WTC11 (cell line): ENCODE results near the gene DIP2A. TPM values are rescaled to one million over a fixed set of nuclear protein-coding genes. Genes with fewer than 3 reads are reported as not detected.

Experiments used
- ATAC-seq: fragments of 200-7000 bp; cut with Tn5 transposase; 2 replicates; pipeline ENCODE4 v1.10.0; 2021; ENCODE audit warnings: mild to moderate bottlenecking, moderate library complexity
- CTCF ChIA-PET: fragments of 300-600 bp; sonication (Branson Sonifier 250); formaldehyde crosslinking; loops from one replicate; lab custom pipeline; 2021; ENCODE audit warnings: antibody characterized with exemption; lab: Charles Lee
- POLR2A ChIA-PET: fragments of 350-600 bp; sonication (Branson Sonifier 250); formaldehyde crosslinking; loops from one replicate; lab custom pipeline; 2021; ENCODE audit warnings: antibody characterized with exemption; lab: Charles Lee
- DNase-seq: peaks from one replicate; pipeline ENCODE4 v3.0.0; 2021; ENCODE audit warnings: low spot score
- H3K27ac Mint-ChIP-seq: 2 replicates; pipeline ENCODE4 v1.8.0; 2021; ENCODE audit warnings: mixed read lengths
- H3K27me3 Mint-ChIP-seq: 2 replicates; pipeline ENCODE4 v1.8.0; 2021; ENCODE audit warnings: low read depth, mild to moderate bottlenecking, moderate library complexity, mixed read lengths
- H3K36me3 Mint-ChIP-seq: 2 replicates; pipeline ENCODE4 v1.8.0; 2021; ENCODE audit warnings: mixed read lengths
- H3K4me1 Mint-ChIP-seq: 2 replicates; pipeline ENCODE4 v1.8.0; 2022; ENCODE audit warnings: mixed read lengths
- H3K4me3 Mint-ChIP-seq: 2 replicates; pipeline ENCODE4 v1.8.0; 2021; ENCODE audit warnings: mild to moderate bottlenecking, moderate library complexity, mixed read lengths
- H3K9me3 Mint-ChIP-seq: 2 replicates; pipeline ENCODE4 v1.8.0; 2021; ENCODE audit warnings: mixed read lengths
- AR ChIP-seq: fragments of 250-450 bp; sonication (Bioruptor Pico); IDR thresholded peaks from 2 replicates; pipeline ENCODE4 v1.9.0; 2021; ENCODE audit warnings: mild to moderate bottlenecking
- ATF3 ChIP-seq: sonication (generic); formaldehyde crosslinking; conservative IDR thresholded peaks from 2 replicates; pipeline ENCODE4 v1.8.1; 2022; ENCODE audit warnings: mild to moderate bottlenecking, missing genetic modification reagents
- CDX4 ChIP-seq: fragments of 250-450 bp; sonication (Bioruptor Pico); IDR thresholded peaks from 2 replicates; pipeline ENCODE4 v1.9.0; 2021; ENCODE audit warnings: moderate library complexity, mild to moderate bottlenecking, inconsistent platforms, borderline replicate concordance
- GABPB1 ChIP-seq: sonication (generic); formaldehyde crosslinking; IDR thresholded peaks from 2 replicates; pipeline ENCODE4 v1.8.1; 2023; ENCODE audit warnings: mild to moderate bottlenecking, missing genetic modification reagents
- IRF1 ChIP-seq: sonication (generic); formaldehyde crosslinking; IDR thresholded peaks from 2 replicates; pipeline ENCODE4 v1.8.0; 2023; ENCODE audit warnings: missing genetic modification reagents
- MAX ChIP-seq: sonication (generic); formaldehyde crosslinking; IDR thresholded peaks from 2 replicates; pipeline ENCODE4 v1.8.0; 2022; ENCODE audit warnings: mild to moderate bottlenecking, missing genetic modification reagents
- NFYB ChIP-seq: sonication (generic); formaldehyde crosslinking; conservative IDR thresholded peaks from 2 replicates; pipeline ENCODE4 v1.8.0; 2022; ENCODE audit warnings: low read depth, missing genetic modification reagents
- NR3C1 ChIP-seq: sonication (generic); formaldehyde crosslinking; conservative IDR thresholded peaks from 2 replicates; pipeline ENCODE4 v1.8.1; 2023; ENCODE audit warnings: low read depth, mild to moderate bottlenecking, missing genetic modification reagents
- PREB ChIP-seq: sonication (generic); formaldehyde crosslinking; IDR thresholded peaks from 2 replicates; pipeline ENCODE4 v1.8.1; 2022; ENCODE audit warnings: mild to moderate bottlenecking, missing genetic modification reagents, moderate library complexity, borderline replicate concordance
- TEAD1 ChIP-seq: sonication (generic); formaldehyde crosslinking; IDR thresholded peaks from 2 replicates; pipeline ENCODE4 v1.8.0; 2022; ENCODE audit warnings: mild to moderate bottlenecking, missing genetic modification reagents
- USF1 ChIP-seq: sonication (generic); formaldehyde crosslinking; IDR thresholded peaks from 2 replicates; pipeline ENCODE4 v1.8.0; 2022; ENCODE audit warnings: mild to moderate bottlenecking, missing genetic modification reagents
- ZBTB43 ChIP-seq: sonication (generic); formaldehyde crosslinking; IDR thresholded peaks from 2 replicates; pipeline ENCODE4 v1.8.1; 2023; ENCODE audit warnings: mild to moderate bottlenecking, missing genetic modification reagents
- ZMAT4 ChIP-seq: fragments of 250-450 bp; sonication (Bioruptor Pico); IDR thresholded peaks from 2 replicates; pipeline ENCODE4 v1.9.0; 2021; ENCODE audit warnings: mild to moderate bottlenecking
- ZNF232 ChIP-seq: sonication (generic); formaldehyde crosslinking; IDR thresholded peaks from 2 replicates; pipeline ENCODE4 v1.8.0; 2022; ENCODE audit warnings: mild to moderate bottlenecking, missing genetic modification reagents
- ZNF671 ChIP-seq: fragments of 250-450 bp; sonication (Bioruptor Pico); IDR thresholded peaks from 2 replicates; pipeline ENCODE4 v1.8.0; 2021; ENCODE audit warnings: mild to moderate bottlenecking
- total RNA-seq: library from RNA; stranded (reverse); gene quantifications from 3 replicates; pipeline ENCODE4 v1.2.3, GENCODE V29; 2021

The DIP2A gene
- total RNA-seq, 1 experiment from 2014 or later, result 39.4 TPM

- no peak for TF ChIP-seq NFYB (CRISPR knock-in tag)
Observed at GRCh38 chr21:46603228-46603627, 144.5 kb downstream of the DIP2A start (continued).

GRCh38 chr21:46604329-46604974 is 145.8 kb downstream of the DIP2A start:
- DNase-seq (no peak), ATAC-seq (no peak)
- Mint-ChIP-seq H3K9me3 (peaks cover 3% of the 10 kb centered on the region; the same call in 1 of the 2 replicates), H3K27ac (no peak overlapping the region), H3K36me3 (no peaks in the 10 kb centered on the region), H3K4me3 (no peak overlapping the region), H3K4me1 (peaks cover 30% of the 10 kb centered on the region), H3K27me3 (peaks cover 6% of the 10 kb centered on the region)
- POLR2A ChIA-PET, result no interaction called here
- CTCF ChIA-PET, result no interaction called here
- TF ChIP-seq IRF1 (CRISPR knock-in tag), result no peak
- no peak for TF ChIP-seq NR3C1 (CRISPR knock-in tag)
- no peak for TF ChIP-seq CDX4
- TF ChIP-seq GABPB1 (CRISPR knock-in tag), result no peak
- TF ChIP-seq PREB, result no peak
- TF ChIP-seq ZNF232 (CRISPR knock-in tag), result no peak
- no peak for TF ChIP-seq ZNF671 (CRISPR knock-in tag)

GRCh38 chr21:46604975-46605766 is 146.5 kb downstream of the DIP2A start, which contains the start of gene S100B:
Gene S100B (minus strand): TSS chr21:46605082. CDS start chr21:46602415, 2,667 bp downstream.
- ChIA-PET POLR2A (no interaction called here), CTCF (no interaction called here)
- H3K36me3 Mint-ChIP-seq, result no peaks in the 10 kb centered on the region
- peak; percentile 91 for ATAC-seq
- no peak within 1 kb of the TSS for H3K4me3 Mint-ChIP-seq
- H3K27me3 Mint-ChIP-seq, result peaks cover 6% of the 10 kb centered on the region
- H3K9me3 Mint-ChIP-seq, result peaks cover 8% of the 10 kb centered on the region; the same call in 1 of the 2 replicates
- no peak for DNase-seq
- H3K4me1 Mint-ChIP-seq, result peaks cover 30% of the 10 kb centered on the region
- TF ChIP-seq GABPB1 (CRISPR knock-in tag) (no peak), TEAD1 (CRISPR knock-in tag) (0 out of 2 replicates have a peak, but pooled peaks have one; percentile 11), MAX (CRISPR knock-in tag) (0 out of 2 replicates have a peak, but pooled peaks have one; percentile 39), NFYB (CRISPR knock-in tag) (peak; percentile 57), ZBTB43 (no peak)
- H3K27ac Mint-ChIP-seq, result no peak within 1 kb of the TSS

- ChIA-PET CTCF (no interaction called here), POLR2A (no interaction called here)
- peaks cover 6% of the 10 kb centered on the region for H3K27me3 Mint-ChIP-seq
- H3K27ac Mint-ChIP-seq, result no peak overlapping the region
- peaks cover 30% of the 10 kb centered on the region for H3K4me1 Mint-ChIP-seq
- ATAC-seq (no peak), DNase-seq (no peak)
- no peak overlapping the region for H3K4me3 Mint-ChIP-seq
- no peaks in the 10 kb centered on the region; the same call in 1 of the 2 replicates for H3K36me3 Mint-ChIP-seq
- peaks cover 15% of the 10 kb centered on the region for H3K9me3 Mint-ChIP-seq
- TF ChIP-seq ZMAT4 (CRISPR knock-in tag) (no peak), ATF3 (CRISPR knock-in tag) (no peak), AR (CRISPR knock-in tag) (no peak), USF1 (no peak)
Observed at GRCh38 chr21:46605767-46606426, 147.2 kb downstream of the DIP2A start.
